GM20431 (cell line): ENCODE results near the gene NEO1.

ENCODE experiments used
- in situ Hi-C: fragments of 300-500 bp; cut with MseI, MboI; formaldehyde crosslinking; loops from one replicate; pipeline ENCODE4 v1.15.0; 2020; ENCODE audit warnings: low sequenced_read_pairs; ENCODE audit not compliant: unreplicated experiment

The NEO1 gene, protein sequence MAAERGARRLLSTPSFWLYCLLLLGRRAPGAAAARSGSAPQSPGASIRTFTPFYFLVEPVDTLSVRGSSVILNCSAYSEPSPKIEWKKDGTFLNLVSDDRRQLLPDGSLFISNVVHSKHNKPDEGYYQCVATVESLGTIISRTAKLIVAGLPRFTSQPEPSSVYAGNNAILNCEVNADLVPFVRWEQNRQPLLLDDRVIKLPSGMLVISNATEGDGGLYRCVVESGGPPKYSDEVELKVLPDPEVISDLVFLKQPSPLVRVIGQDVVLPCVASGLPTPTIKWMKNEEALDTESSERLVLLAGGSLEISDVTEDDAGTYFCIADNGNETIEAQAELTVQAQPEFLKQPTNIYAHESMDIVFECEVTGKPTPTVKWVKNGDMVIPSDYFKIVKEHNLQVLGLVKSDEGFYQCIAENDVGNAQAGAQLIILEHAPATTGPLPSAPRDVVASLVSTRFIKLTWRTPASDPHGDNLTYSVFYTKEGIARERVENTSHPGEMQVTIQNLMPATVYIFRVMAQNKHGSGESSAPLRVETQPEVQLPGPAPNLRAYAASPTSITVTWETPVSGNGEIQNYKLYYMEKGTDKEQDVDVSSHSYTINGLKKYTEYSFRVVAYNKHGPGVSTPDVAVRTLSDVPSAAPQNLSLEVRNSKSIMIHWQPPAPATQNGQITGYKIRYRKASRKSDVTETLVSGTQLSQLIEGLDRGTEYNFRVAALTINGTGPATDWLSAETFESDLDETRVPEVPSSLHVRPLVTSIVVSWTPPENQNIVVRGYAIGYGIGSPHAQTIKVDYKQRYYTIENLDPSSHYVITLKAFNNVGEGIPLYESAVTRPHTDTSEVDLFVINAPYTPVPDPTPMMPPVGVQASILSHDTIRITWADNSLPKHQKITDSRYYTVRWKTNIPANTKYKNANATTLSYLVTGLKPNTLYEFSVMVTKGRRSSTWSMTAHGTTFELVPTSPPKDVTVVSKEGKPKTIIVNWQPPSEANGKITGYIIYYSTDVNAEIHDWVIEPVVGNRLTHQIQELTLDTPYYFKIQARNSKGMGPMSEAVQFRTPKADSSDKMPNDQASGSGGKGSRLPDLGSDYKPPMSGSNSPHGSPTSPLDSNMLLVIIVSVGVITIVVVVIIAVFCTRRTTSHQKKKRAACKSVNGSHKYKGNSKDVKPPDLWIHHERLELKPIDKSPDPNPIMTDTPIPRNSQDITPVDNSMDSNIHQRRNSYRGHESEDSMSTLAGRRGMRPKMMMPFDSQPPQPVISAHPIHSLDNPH (N-terminal part only)

GRCh38 chr15:73051807-73052652 is at the start of gene NEO1:
Gene NEO1, plus strand, starts transcription at chr15:73052463. Its CDS starts 213 bp downstream, at chr15:73052676.
- in situ Hi-C loops: no loop called here

DNA sequence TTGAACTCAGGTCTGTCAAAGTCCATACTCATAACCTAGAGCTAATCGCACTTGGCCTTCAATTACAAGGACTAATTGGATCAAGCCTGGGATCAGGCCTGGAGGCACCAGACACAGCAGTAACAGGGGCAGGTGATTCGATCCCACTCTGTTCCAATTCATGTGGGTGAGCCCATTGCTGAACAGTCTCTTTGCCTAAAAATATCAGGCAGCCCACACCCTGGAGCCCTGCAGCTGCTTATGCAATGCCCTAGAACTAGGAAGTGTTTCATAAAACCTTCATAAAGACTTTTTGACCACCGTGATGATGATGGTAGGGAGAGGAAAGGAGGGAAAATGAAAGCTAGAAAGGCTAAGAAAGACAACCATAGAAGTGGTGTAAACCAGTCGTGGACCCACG is 47.8 kb upstream of the NEO1 start:
- in situ Hi-C loops: no loop called here

- in situ Hi-C loops: no loop called here
Observed at GRCh38 chr15:73005032-73005431, 47.2 kb upstream of the NEO1 start.

DNA sequence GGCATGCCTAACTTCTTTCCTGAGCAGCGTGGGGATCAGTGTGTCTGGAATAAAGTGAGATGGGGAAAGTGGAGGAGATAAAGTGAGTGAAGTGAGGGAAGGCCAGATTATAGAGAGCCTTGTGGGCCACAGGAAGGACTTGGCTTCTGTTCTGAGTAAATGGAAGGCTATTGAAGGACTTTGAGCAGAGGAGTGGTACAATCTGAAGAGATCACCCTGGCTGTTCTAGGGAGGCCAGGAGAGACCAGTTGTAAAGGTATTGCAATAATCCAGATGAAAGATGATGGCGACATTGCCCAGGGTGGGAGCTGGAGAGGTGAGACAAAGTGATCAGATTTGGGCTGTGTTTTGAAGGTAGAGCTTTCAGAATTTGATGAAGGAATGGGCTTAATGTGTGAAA is 46.8 kb upstream of the NEO1 start:
- in situ Hi-C loops: no loop called here

GRCh38 chr15:73006523-73006922 is 45.7 kb upstream of the NEO1 start:
- in situ Hi-C loops: no loop called here

DNA sequence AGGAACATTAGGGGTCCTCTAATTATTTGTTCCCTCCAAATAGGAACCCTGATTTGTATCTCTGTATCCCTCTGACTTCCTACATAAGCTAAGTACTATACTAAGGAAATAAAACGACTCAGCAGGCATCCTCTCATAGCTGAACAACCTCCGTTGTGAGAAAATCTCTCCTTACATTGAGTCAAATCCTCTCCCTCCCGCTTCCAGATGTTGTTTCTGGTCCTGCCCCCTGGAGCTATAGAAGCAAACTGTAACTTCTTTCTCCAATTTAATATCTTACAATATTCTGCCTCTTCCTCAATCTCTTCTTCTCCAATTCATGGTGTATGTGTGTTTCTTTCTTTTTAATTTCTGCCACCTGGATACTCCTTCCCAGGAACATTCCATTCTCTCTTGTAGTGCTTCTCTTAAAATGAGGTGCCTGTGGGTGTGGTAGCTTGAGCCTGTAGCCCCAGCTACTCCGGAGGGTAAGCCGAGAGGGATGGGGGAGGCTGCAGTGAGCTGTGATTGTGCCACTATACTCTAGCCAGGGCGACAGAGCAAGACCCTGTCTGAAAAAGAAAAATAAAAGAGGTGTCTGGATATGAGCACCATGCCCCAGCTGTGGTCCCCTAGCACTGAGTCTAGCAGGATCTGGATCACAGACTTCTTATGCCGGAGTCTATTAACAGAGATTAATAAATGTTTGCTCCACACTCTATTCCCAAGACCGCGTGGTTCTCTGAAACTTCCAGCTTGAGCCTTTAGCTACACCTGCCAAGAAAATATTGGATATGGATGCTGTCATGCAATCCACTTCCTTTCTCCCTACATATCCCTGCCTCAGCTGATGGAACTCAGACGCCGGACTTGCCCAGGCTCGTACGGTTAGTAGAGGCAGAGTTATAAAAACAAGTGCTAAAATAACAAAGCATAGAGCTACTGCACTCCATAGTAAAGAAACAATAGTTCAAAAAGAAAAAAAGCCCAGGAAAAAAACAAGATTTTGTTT is 42.9 kb upstream of the NEO1 start:
- in situ Hi-C loops: no loop called here

DNA sequence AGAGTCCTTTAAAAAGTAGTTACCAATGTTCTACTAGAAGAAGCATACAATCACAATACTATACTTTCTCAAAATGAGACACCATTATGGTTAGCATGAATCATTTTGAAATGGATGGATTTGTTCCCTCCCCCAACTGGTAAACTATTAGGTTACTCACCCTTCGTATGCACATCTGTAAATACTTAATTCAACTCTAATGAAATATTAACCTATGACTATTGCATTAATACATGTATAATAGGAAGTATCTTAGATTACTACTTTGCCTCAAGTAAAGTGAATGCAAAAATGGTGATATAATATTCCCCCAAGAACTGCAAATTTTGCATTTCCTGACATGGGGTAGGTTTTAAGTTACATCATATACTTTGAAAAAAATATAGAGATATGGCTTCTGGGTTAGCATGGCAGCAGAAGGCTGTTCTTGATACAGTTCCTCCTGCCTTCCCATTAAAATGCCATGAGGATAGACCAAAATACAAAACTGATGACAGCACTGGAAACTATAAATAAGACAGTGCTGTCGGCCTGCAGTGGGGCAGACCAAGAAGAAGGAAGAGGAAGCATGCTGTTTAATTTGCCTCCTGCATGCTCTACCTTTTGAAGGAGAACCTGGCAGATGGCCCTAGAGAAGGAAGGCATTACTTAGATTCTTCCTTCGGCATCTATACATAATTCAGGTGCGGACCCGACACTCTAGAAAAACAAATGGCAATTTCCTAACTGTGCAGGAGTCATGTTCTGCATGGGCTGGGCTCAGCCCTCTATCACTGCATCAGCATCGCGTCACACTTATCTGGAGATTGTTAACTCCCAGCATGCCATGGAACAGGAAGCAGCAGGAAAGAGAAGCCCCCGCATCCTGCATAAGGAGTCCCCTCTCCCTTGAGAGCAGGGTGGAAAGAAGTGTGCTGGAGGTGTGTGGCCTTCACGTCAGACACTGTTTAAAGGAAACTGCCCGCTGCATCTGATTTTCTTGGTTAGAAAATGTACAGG is 41.8 kb upstream of the NEO1 start:
- in situ Hi-C loops: no loop called here

DNA sequence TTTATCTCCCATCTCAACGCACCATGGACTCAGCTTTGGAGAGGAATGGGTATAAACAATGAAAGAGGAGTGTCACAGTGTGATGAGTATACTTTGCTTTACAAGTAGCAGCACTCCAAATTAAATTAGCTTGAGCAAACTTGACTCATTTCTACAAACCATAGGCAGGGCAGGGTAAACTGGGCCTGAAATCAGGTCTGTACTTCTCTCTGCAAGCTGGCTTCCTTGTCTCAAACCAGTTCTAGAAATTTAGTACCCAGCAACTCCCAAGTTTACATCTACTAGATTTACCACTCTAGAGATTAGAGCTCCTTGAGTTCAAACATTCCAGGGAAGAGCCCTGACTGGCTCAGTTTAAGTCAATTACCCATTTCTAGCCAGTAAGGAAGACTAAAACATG is 37.4 kb upstream of the NEO1 start:
- in situ Hi-C loops: no loop called here

GRCh38 chr15:73015493-73015892 is 36.8 kb upstream of the NEO1 start:
- in situ Hi-C loops: no loop called here

- in situ Hi-C loops: no loop called here
Observed at GRCh38 chr15:73017987-73018386, 34.3 kb upstream of the NEO1 start.

- in situ Hi-C loops: no loop called here
Observed at GRCh38 chr15:73019154-73019553, 33.1 kb upstream of the NEO1 start.

- in situ Hi-C loops: no loop called here
Observed at GRCh38 chr15:73019601-73020146, 32.6 kb upstream of the NEO1 start.

GRCh38 chr15:73021139-73021621 is 31.1 kb upstream of the NEO1 start:
- in situ Hi-C loops: no loop called here

DNA sequence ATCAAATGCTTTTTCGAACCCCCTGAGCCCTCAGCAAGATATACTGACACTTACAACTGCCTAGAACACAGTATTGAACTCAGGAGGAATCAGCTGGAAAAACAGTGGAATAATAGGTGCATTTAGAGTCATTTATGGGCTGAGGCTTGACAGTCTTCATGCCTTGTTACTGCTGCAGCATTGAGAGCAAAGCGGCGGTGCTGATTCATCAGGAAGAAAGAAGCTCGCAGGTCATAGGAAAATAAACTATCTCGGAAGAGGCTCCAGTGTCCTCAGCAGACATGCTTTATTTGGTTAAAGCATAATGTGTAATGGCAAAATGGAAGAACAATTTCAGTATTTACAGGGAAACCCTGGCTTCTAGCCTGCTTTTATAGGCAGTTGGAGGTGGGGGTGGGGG is 30.1 kb upstream of the NEO1 start:
- in situ Hi-C loops: no loop called here

DNA sequence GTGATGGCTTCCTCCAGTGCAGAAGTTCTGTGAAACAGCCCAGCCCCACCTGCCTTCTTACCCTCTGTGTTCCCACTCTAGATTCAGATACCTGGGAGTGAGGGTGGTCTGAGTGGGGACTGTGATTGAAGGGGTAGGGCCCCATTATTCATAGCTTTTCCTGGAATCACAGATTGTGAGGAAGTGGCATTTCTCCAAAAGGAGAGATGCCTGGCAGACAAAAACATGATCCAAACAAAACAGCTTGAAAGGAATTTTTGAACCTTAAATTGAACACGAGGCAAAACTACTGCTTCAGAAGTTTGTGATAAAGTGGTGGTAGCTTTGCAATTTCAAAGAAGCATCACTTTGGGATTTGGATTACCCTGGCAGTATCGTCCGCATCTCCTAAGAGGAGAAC is 29.2 kb upstream of the NEO1 start:
- in situ Hi-C loops: no loop called here

DNA sequence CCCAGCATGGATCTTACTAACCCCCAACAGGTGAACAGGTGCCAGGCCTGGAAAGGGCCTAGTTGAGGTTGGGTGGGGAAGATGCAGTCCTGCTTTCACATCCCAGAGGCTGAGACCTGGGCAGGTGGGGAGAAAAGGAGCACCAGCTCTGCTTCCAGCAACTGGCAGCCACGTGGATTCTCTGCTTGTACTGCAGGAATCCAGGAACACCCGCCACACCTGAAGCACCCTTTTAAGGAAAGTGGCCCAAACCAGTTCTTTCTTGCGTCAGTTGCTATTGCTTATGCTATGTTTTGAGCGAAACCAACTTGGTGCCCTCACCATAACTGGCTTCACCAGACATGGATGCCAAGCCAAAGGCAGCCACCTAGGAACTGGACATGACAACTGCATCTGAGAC is 28.1 kb upstream of the NEO1 start:
- in situ Hi-C loops: no loop called here

- in situ Hi-C loops: no loop called here
Observed at GRCh38 chr15:73026511-73027054, 25.7 kb upstream of the NEO1 start.
